SK-N-SH treated with all-trans-retinoic acid at 6 μM for 48 hours (cell line): ENCODE measurements around the gene VPS4B.

Experiments used
- ATAC-seq: fragments of 200-7000 bp; cut with Tn5 transposase; 3 replicates; pipeline ENCODE4 v1.9.1; 2020; ENCODE audit warnings: mild to moderate bottlenecking, moderate library complexity
- ARNTL ChIP-seq: fragments of 450-650 bp; formaldehyde crosslinking; IDR thresholded peaks from 2 replicates; pipeline ENCODE4 v1.5.0; 2020; ENCODE audit warnings: low read depth, mild to moderate bottlenecking, moderate library complexity, borderline replicate concordance
- BACH2 ChIP-seq: fragments of 250-450 bp; sonication (Bioruptor Pico); IDR thresholded peaks from 2 replicates; pipeline ENCODE4 v1.9.0; 2021; ENCODE audit warnings: mild to moderate bottlenecking, borderline replicate concordance
- CSDC2 ChIP-seq: fragments of 250-450 bp; sonication (Bioruptor Pico); IDR thresholded peaks from 2 replicates; pipeline ENCODE4 v1.5.0; 2020; ENCODE audit warnings: mild to moderate bottlenecking, moderate library complexity
- ESRRG ChIP-seq: fragments of 250-450 bp; sonication (Bioruptor Pico); IDR thresholded peaks from 2 replicates; pipeline ENCODE4 v1.6.1; 2021; ENCODE audit warnings: mild to moderate bottlenecking
- ISL1 ChIP-seq: fragments of 250-450 bp; sonication (Bioruptor Pico); IDR thresholded peaks from 2 replicates; pipeline ENCODE4 v2.1.2; 2022; ENCODE audit warnings: mild to moderate bottlenecking, moderate library complexity
- OSR1 ChIP-seq: fragments of 250-450 bp; sonication (Bioruptor Pico); IDR thresholded peaks from 2 replicates; pipeline ENCODE4 v1.8.0; 2022; ENCODE audit warnings: moderate library complexity, mild to moderate bottlenecking, inconsistent platforms
- PPARA ChIP-seq: fragments of 250-450 bp; sonication (Bioruptor Pico); IDR thresholded peaks from 2 replicates; pipeline ENCODE4 v1.5.0; 2020; ENCODE audit warnings: mild to moderate bottlenecking, borderline replicate concordance
- RARB ChIP-seq: fragments of 250-450 bp; sonication (Bioruptor Pico); IDR thresholded peaks from 2 replicates; pipeline ENCODE4 v1.8.0; 2021; ENCODE audit warnings: mild to moderate bottlenecking, moderate library complexity
- SNAI2 ChIP-seq: fragments of 250-450 bp; sonication (Bioruptor Pico); IDR thresholded peaks from 2 replicates; pipeline ENCODE4 v1.5.0; 2020; ENCODE audit warnings: mild to moderate bottlenecking, moderate library complexity
- TCF4 ChIP-seq: fragments of 250-450 bp; sonication (Bioruptor Pico); IDR thresholded peaks from 2 replicates; pipeline ENCODE4 v1.8.0; 2021; ENCODE audit warnings: mild to moderate bottlenecking, moderate library complexity, borderline replicate concordance
- TOX ChIP-seq: fragments of 250-450 bp; sonication (Bioruptor Pico); IDR thresholded peaks from 2 replicates; pipeline ENCODE4 v1.8.0; 2021; ENCODE audit warnings: mild to moderate bottlenecking, moderate library complexity, borderline replicate concordance
- ZC3H10 ChIP-seq: fragments of 250-450 bp; sonication (Bioruptor Pico); IDR thresholded peaks from 2 replicates; pipeline ENCODE4 v1.5.1; 2021; ENCODE audit warnings: mild to moderate bottlenecking, moderate library complexity
- ZFP3 ChIP-seq: fragments of 250-450 bp; sonication (Bioruptor Pico); IDR thresholded peaks from 2 replicates; pipeline ENCODE4 v1.5.0; 2020; ENCODE audit warnings: mild to moderate bottlenecking, moderate library complexity
- ZFP30 ChIP-seq: fragments of 450-650 bp; formaldehyde crosslinking; IDR thresholded peaks from 2 replicates; pipeline ENCODE4 v1.5.0; 2022; ENCODE audit warnings: mild to moderate bottlenecking, moderate library complexity
- ZNF565 ChIP-seq: fragments of 450-650 bp; formaldehyde crosslinking; conservative IDR thresholded peaks from 2 replicates; pipeline ENCODE4 v1.5.0; 2020; ENCODE audit warnings: low read depth, mild to moderate bottlenecking, moderate library complexity
- ZNF70 ChIP-seq: fragments of 450-650 bp; formaldehyde crosslinking; IDR thresholded peaks from 2 replicates; pipeline ENCODE4 v1.5.0; 2020; ENCODE audit warnings: mild to moderate bottlenecking, moderate library complexity
- ZNF8 ChIP-seq: fragments of 450-650 bp; formaldehyde crosslinking; IDR thresholded peaks from 2 replicates; pipeline ENCODE4 v1.5.0; 2020; ENCODE audit warnings: mild to moderate bottlenecking, moderate library complexity
- TF ChIP-seq, protein P1 (sequence below): fragments of 250-450 bp; sonication (Bioruptor Pico); IDR thresholded peaks from 2 replicates; pipeline ENCODE4 v1.5.0; 2020; ENCODE audit warnings: mild to moderate bottlenecking, moderate library complexity
- TF ChIP-seq, protein P2 (sequence below): fragments of 250-450 bp; sonication (Bioruptor Pico); IDR thresholded peaks from 2 replicates; pipeline ENCODE4 v1.8.0; 2021; ENCODE audit warnings: low read depth, mild to moderate bottlenecking, moderate library complexity, borderline replicate concordance
- TF ChIP-seq, protein P3 (sequence below): fragments of 250-450 bp; sonication (Bioruptor Pico); IDR thresholded peaks from 2 replicates; pipeline ENCODE4 v1.5.1; 2020; ENCODE audit warnings: low read depth, mild to moderate bottlenecking, moderate library complexity

VPS4B gene

DNA sequence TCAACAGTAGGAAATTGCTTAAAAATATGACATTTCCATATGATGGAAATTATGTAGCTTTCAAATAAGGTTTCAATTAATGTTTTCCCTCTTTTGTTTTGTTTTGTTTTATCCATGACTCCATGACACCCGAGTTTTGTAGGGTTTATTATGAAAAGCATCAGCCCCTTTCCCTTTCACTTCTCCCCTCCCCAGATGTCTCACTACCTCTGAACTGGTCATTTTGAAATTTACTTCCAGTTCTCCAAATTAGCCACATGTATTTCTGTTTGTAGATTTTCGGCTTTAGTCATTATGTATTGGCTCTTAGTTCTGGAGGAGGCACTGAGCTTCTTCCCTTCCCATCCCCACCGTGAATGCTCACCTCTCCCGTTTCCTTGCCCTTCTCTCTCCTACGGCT lies 18.6 kb upstream of the VPS4B start:
- no peak for TF ChIP-seq ZC3H10 (CRISPR knock-in tag)
- no peak for TF ChIP-seq ESRRG
- no peak for TF ChIP-seq ISL1 (CRISPR knock-in tag)
- TF ChIP-seq RARB = no peak
- TF ChIP-seq, protein P1, sequence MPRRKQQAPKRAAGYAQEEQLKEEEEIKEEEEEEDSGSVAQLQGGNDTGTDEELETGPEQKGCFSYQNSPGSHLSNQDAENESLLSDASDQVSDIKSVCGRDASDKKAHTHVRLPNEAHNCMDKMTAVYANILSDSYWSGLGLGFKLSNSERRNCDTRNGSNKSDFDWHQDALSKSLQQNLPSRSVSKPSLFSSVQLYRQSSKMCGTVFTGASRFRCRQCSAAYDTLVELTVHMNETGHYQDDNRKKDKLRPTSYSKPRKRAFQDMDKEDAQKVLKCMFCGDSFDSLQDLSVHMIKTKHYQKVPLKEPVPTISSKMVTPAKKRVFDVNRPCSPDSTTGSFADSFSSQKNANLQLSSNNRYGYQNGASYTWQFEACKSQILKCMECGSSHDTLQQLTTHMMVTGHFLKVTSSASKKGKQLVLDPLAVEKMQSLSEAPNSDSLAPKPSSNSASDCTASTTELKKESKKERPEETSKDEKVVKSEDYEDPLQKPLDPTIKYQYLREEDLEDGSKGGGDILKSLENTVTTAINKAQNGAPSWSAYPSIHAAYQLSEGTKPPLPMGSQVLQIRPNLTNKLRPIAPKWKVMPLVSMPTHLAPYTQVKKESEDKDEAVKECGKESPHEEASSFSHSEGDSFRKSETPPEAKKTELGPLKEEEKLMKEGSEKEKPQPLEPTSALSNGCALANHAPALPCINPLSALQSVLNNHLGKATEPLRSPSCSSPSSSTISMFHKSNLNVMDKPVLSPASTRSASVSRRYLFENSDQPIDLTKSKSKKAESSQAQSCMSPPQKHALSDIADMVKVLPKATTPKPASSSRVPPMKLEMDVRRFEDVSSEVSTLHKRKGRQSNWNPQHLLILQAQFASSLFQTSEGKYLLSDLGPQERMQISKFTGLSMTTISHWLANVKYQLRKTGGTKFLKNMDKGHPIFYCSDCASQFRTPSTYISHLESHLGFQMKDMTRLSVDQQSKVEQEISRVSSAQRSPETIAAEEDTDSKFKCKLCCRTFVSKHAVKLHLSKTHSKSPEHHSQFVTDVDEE (CRISPR knock-in tag) = no peak
- no peak for TF ChIP-seq ZNF8 (CRISPR knock-in tag)
- no peak for TF ChIP-seq CSDC2 (CRISPR knock-in tag)
- no peak for TF ChIP-seq BACH2 (CRISPR knock-in tag)
- no peak for TF ChIP-seq ZNF70 (CRISPR knock-in tag)
- TF ChIP-seq ZNF565 (CRISPR knock-in tag) = no peak
- ATAC-seq = no peak

DNA sequence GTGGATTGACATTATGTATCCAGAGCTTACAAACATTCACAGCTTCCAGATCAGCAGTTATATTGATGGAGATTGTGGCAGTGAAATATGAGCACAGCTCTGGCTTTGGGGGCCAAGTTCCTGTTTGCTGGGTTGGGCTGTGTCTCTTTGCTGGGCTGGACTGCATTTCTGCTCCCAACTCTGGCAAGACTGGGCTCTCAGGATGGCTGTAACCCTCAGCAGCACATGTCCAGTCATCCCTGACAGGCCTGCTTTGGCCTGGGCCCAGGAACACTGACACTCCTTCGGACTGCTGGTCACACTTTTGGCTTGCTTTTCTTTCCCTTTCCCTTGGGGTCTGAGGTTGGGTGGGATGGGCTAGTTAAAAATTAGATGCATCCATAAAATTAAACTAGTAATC lies 17.9 kb upstream of the VPS4B start:
- peak; percentile 52 for ATAC-seq
- TF ChIP-seq ISL1 (CRISPR knock-in tag) (no peak), PPARA (CRISPR knock-in tag) (no peak), SNAI2 (CRISPR knock-in tag) (no peak)
- TF ChIP-seq, protein P1 (CRISPR knock-in tag) = no peak

DNA sequence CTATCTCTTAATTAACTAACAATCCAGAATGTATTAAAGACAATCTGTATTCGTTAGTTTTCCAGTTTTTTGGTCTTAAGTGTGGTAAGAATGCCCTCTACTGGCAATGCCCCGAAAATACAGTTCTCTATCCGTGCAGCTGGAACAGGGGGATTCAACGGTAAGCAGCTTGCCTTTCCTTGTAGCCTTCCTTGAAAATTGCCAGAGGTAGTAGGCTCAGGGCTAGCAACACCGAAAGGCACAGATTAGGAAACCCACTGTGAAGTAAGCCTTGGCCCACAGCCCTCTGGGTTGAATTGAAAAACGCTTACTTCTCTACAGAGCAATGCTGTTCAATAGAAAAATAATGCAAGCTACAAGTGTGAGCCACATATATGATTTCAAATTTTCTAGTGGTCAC lies 17.1 kb upstream of the VPS4B start:
- peak; percentile 87 for ATAC-seq
- TF ChIP-seq ARNTL = no peak
- TF ChIP-seq RARB = no peak
- no peak for TF ChIP-seq TCF4 (CRISPR knock-in tag)
- TF ChIP-seq OSR1 = no peak
- TF ChIP-seq ZC3H10 (CRISPR knock-in tag) = no peak
- TF ChIP-seq, protein P2, sequence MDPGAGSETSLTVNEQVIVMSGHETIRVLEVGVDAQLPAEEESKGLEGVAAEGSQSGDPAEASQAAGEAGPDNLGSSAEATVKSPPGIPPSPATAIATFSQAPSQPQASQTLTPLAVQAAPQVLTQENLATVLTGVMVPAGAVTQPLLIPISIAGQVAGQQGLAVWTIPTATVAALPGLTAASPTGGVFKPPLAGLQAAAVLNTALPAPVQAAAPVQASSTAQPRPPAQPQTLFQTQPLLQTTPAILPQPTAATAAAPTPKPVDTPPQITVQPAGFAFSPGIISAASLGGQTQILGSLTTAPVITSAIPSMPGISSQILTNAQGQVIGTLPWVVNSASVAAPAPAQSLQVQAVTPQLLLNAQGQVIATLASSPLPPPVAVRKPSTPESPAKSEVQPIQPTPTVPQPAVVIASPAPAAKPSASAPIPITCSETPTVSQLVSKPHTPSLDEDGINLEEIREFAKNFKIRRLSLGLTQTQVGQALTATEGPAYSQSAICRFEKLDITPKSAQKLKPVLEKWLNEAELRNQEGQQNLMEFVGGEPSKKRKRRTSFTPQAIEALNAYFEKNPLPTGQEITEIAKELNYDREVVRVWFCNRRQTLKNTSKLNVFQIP (CRISPR knock-in tag) = no peak
- TF ChIP-seq BACH2 (CRISPR knock-in tag) = no peak
- TF ChIP-seq ESRRG = no peak
- no peak for TF ChIP-seq CSDC2 (CRISPR knock-in tag)
- TF ChIP-seq, protein P1 (CRISPR knock-in tag) = no peak
- no peak for TF ChIP-seq SNAI2 (CRISPR knock-in tag)
- no peak for TF ChIP-seq ZNF70 (CRISPR knock-in tag)
- TF ChIP-seq TOX = no peak
- no peak for TF ChIP-seq ZFP30
- TF ChIP-seq ISL1 (CRISPR knock-in tag) = no peak
- TF ChIP-seq ZFP3 (CRISPR knock-in tag) = no peak
- no peak for TF ChIP-seq ZNF565 (CRISPR knock-in tag)
- TF ChIP-seq, protein P3, sequence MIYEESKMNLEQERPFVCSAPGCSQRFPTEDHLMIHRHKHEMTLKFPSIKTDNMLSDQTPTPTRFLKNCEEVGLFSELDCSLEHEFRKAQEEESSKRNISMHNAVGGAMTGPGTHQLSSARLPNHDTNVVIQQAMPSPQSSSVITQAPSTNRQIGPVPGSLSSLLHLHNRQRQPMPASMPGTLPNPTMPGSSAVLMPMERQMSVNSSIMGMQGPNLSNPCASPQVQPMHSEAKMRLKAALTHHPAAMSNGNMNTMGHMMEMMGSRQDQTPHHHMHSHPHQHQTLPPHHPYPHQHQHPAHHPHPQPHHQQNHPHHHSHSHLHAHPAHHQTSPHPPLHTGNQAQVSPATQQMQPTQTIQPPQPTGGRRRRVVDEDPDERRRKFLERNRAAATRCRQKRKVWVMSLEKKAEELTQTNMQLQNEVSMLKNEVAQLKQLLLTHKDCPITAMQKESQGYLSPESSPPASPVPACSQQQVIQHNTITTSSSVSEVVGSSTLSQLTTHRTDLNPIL (CRISPR knock-in tag) = no peak
- TF ChIP-seq, all 23 proteins: peak for 0
